Transverse colon (tissue), 4 donors: ENCODE results near the gene RUNDC3A. TPM values are rescaled to one million over a fixed set of nuclear protein-coding genes. Genes with fewer than 3 reads are reported as not detected.

ENCODE experiments used
- DNase-seq: peaks from one replicate; pipeline ENCODE4 v3.0.0-alpha.2; 2019
- H3K27ac ChIP-seq, 4 donors: fragments of 200-600 bp; sonication (generic); 2 replicates each; pipeline ENCODE4 v1.5.1; 2016 to 2018; ENCODE audit warnings: inconsistent platforms in 4 of 4
- H3K27me3 ChIP-seq: fragments of 200-600 bp; sonication (generic); 2 replicates; pipeline ENCODE4 v1.5.1; 2017; ENCODE audit warnings: inconsistent platforms
- H3K36me3 ChIP-seq, 4 donors: fragments of 200-600 bp; sonication (generic); 2 replicates each; pipeline ENCODE4 v1.5.1; 2017 to 2019; ENCODE audit warnings: inconsistent platforms in 4 of 4
- H3K4me1 ChIP-seq, 4 donors: fragments of 200-600 bp; sonication (generic); 2 replicates each; pipeline ENCODE4 v1.5.1; 2017 to 2020; ENCODE audit warnings: inconsistent platforms in 4 of 4
- H3K4me3 ChIP-seq, 4 donors: fragments of 200-600 bp; sonication (generic); 1 replicate in 1 of 4; 2 replicates in 3 of 4; pipeline versions ENCODE4 v1.5.1 to v1.6.1; 2017 to 2019; ENCODE audit warnings: inconsistent platforms in 4 of 4
- H3K9me3 ChIP-seq, 2 donors: fragments of 200-600 bp; sonication (generic); 2 replicates each; pipeline ENCODE4 v1.5.1; 2017 to 2019; ENCODE audit warnings: inconsistent platforms in 2 of 2
- CTCF ChIP-seq, 5 experiments: fragments of 200-600 bp in 3 of 5; fragments of 450-650 bp in 2 of 5; sonication (generic) in 3 of 5; IDR thresholded peaks; 1 replicate in 2 of 5; 2 replicates in 3 of 5; pipeline ENCODE4 v1.5.1; 2016 to 2017; ENCODE audit warnings: antibody characterized with exemption in 5 of 5, inconsistent platforms in 3 of 5, mild to moderate bottlenecking in 2 of 5, moderate library complexity in 1 of 5
- EP300 ChIP-seq: sonication (generic); formaldehyde crosslinking; IDR thresholded peaks from one replicate; pipeline ENCODE4 v1.6.1; 2017; ENCODE audit warnings: antibody characterized with exemption, low read depth
- POLR2A ChIP-seq: fragments of 450-650 bp; IDR thresholded peaks from one replicate; pipeline ENCODE4 v1.6.1; 2016; ENCODE audit warnings: antibody characterized with exemption, mild to moderate bottlenecking, moderate library complexity
- POLR2AphosphoS5 ChIP-seq, 3 donors: sonication (generic); formaldehyde crosslinking; IDR thresholded peaks; one replicate each; pipeline ENCODE4 v1.6.1; 2016; ENCODE audit warnings: antibody characterized with exemption in 3 of 3
- WGBS, 2 donors: methylation state at CpG; one replicate each; pipeline ENCODE4 v1.1.5; 2018; ENCODE audit warnings: low coverage in 1 of 2; 5-methylcytosine and 5-hydroxymethylcytosine counted together
- in situ Hi-C, 4 donors: fragments of 200-750 bp; cut with MboI; loops; one replicate each; pipeline versions ENCODE4 v1.15.0 to v1.15.1; 2017; ENCODE audit warnings: low sequenced_read_pairs in 3 of 4, low pct_ligation_motif_present in 1 of 4, low pct_unique_long_range_greater_than_20kb in 1 of 4
- intact Hi-C: fragments of 100-400 bp; cut with DNase I; formaldehyde crosslinking; loops from one replicate; pipeline ENCODE4 v1.15.1; 2023; ENCODE audit warnings: low total_unique reads
- total RNA-seq, 4 donors: library from RNA; depleted of rRNA; stranded (reverse); fragments of >200 nt; gene quantifications; one replicate each; pipeline ENCODE4 v1.1.0, GENCODE V29; 2016

RUNDC3A gene
- total RNA-seq, 4 donors from 2014 or later: 0.48 to 7.6 (median 1.1) TPM; not detected in 1

GRCh38 chr17:44360826-44361225, 52.4 kb downstream of the RUNDC3A start:
- TF ChIP-seq POLR2AphosphoS5 (IDR thresholded peaks at IDR 0.05) (no peak), EP300 (no peak), POLR2A (no peak), CTCF (IDR thresholded peaks at IDR 0.05) (no peak)
- peaks cover 29% of the 10 kb centered on the region for H3K27me3 ChIP-seq
- intact Hi-C loops: no loop called here
- no peak overlapping the region for H3K4me3 ChIP-seq
- DNase-seq: no peak
- H3K27ac ChIP-seq: no peak overlapping the region
- 53% methylated on average over 5 of the region's 5 CpGs; no CpG with 5 or more reads in 1 of the 2 donors for WGBS, 2 donors
- H3K9me3 ChIP-seq: no peaks in the 10 kb centered on the region
- H3K4me1 ChIP-seq: peaks cover 0 to 13% (median 4%) of the 10 kb centered on the region in 4 donors
- no peaks in the 10 kb centered on the region for H3K36me3 ChIP-seq
- in situ Hi-C loops: no loop called here

- Histone ChIP-seq H3K27ac (no peak overlapping the region), H3K4me3 (no peak overlapping the region), H3K4me1 (peaks cover 0 to 13% (median 4%) of the 10 kb centered on the region in 4 donors), H3K9me3 (no peaks in the 10 kb centered on the region), H3K36me3 (no peaks in the 10 kb centered on the region), H3K27me3 (peaks cover 33% of the 10 kb centered on the region)
- WGBS, 2 donors: 37 to 44% methylated on average over 2 to 10 of the region's 11 CpGs
- no peak for TF ChIP-seq POLR2AphosphoS5 (IDR thresholded peaks at IDR 0.05)
- TF ChIP-seq POLR2A: no peak
- no peak for TF ChIP-seq EP300
- no peak for TF ChIP-seq CTCF (IDR thresholded peaks at IDR 0.05)
- in situ Hi-C loops: no loop called here
- intact Hi-C loops: no loop called here
- no peak for DNase-seq
These were observed 53.2 kb downstream of the RUNDC3A start for GRCh38 chr17:44361292-44362260.

- peaks cover 0 to 13% (median 4%) of the 10 kb centered on the region in 4 donors for H3K4me1 ChIP-seq
- no peak overlapping the region for H3K27ac ChIP-seq
- no peak for DNase-seq
- peaks cover 38% of the 10 kb centered on the region for H3K27me3 ChIP-seq
- intact Hi-C loops (no loop called here), in situ Hi-C loops (no loop called here)
- 38% methylated on average over 3 of the region's 11 CpGs; no CpG with 5 or more reads in 1 of the 2 donors for WGBS, 2 donors
- H3K9me3 ChIP-seq: no peaks in the 10 kb centered on the region
- no peaks in the 10 kb centered on the region for H3K36me3 ChIP-seq
- H3K4me3 ChIP-seq: peak overlapping the region in 1 of 4 donors; percentile 83
- TF ChIP-seq POLR2A (no peak), POLR2AphosphoS5 (IDR thresholded peaks at IDR 0.05) (no peak), CTCF (IDR thresholded peaks at IDR 0.05) (no peak), EP300 (no peak)
These were observed 54.1 kb downstream of the RUNDC3A start for GRCh38 chr17:44362459-44362948.

GRCh38 chr17:44362949-44363612, 54.7 kb downstream of the RUNDC3A start:
- H3K4me1 ChIP-seq: peaks cover 0 to 13% (median 4%) of the 10 kb centered on the region in 4 donors
- 4% methylated on average over 12 of the region's 45 CpGs; no CpG with 5 or more reads in 1 of the 2 donors for WGBS, 2 donors
- H3K4me3 ChIP-seq: peak overlapping the region; percentile 52 to 83 (median 63)
- no peaks in the 10 kb centered on the region for H3K9me3 ChIP-seq
- H3K27ac ChIP-seq: peak overlapping the region in 1 of 4 donors; percentile 13
- peaks cover 41% of the 10 kb centered on the region for H3K27me3 ChIP-seq
- intact Hi-C loops (no loop called here), in situ Hi-C loops (no loop called here)
- H3K36me3 ChIP-seq: no peaks in the 10 kb centered on the region
- DNase-seq: no peak
- TF ChIP-seq EP300: no peak
- no peak for TF ChIP-seq CTCF (IDR thresholded peaks at IDR 0.05)
- TF ChIP-seq POLR2A: no peak
- TF ChIP-seq POLR2AphosphoS5 (IDR thresholded peaks at IDR 0.05): no peak
